GM19452 (cell line): ENCODE measurements around the gene WWP2.
"Not testable (repeated sequence)": the region's sequence is repeated elsewhere in the genome, so short reads cannot be mapped to it uniquely, and the experiment has no call there.

Experiments
- ATAC-seq: cut with Tn5 transposase; IDR thresholded peaks from one replicate; pipeline ENCODE4 v1.9.1; 2021; ENCODE audit not compliant: unreplicated experiment

WWP2 gene

DNA sequence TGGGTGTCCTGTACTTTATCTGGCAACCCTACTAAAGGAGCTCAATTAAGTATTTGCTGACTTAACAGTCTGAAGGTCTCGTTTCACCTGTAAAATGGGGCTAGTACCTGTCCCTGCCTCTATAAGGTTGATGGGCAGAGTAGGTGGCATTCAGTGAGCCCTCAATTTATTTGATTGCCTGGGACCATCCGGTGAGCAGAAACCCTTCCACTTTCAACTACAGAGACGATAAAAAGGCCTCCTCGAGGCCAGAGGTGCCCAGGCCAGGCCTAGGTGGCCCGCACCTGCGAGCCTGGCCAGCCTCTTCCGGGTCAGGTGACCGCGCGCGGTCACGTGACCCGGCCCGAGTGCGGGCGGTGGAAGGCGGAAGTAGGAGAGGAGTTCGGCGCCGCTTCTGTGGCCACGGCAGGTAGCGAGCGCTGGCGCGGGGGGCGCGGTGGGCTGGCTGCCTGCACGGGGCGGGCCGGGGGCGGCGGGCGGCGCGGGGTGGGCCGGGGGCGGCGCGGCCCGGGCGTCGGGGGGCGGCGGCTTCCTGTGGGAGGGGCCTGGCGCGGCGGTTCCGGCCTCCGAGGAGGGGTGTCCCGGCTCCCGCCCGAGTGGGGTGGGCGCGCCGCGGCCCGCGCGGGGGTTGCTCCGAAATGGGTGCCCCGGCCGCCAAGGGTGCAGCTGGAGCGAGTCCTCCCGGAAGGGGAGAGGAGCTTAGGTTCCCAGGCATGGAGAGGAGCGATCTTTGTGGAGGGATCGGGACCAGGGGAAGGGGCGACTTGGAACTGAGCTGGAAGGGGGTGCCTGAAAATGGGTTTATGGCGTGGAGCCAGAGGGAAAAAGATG lies at the start of gene WWP2:
Gene WWP2, plus strand, starts transcription at position 350 of the 831 bp plus-strand sequence. CDS start 24,679 bp downstream, outside the sequence.
- ATAC-seq: peak; percentile 70

DNA sequence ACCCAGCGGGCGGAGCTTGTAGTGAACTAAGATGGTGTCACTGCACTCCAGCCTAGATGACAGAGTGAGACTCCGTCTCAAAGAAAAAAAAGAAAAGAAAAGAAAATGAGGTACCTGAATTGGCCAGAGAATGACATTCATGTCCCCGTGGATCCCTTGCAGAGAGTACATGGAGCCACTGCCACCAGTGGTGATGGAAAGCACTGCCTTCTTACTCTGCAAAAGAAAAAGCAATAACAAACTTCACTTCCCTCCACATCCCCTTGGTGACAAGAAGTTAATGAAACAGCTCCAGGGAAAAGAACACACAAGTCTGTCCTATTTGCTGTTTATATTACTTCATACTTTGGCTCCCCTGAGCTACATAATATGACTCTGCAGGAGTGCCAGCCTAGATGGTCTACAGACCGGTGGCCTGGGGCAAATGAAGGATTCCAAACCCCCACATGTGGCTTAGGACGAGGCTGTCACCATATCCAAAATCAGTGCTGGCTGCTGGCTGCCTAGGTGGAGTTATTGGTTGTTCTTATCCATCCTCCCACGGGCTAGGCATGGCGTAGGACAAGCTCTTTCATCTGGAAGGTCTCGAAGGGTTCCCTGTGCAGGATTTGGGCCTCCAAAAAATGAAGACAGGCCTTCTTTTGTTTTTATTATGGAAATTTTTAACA lies 49.1 kb upstream of the WWP2 start:
- no peak for ATAC-seq

- no peak for ATAC-seq
These were observed 45.1 kb upstream of the WWP2 start for GRCh38 chr16:69717066-69717465.

- ATAC-seq: no peak
These were observed 43.9 kb upstream of the WWP2 start for GRCh38 chr16:69718111-69718764.

DNA sequence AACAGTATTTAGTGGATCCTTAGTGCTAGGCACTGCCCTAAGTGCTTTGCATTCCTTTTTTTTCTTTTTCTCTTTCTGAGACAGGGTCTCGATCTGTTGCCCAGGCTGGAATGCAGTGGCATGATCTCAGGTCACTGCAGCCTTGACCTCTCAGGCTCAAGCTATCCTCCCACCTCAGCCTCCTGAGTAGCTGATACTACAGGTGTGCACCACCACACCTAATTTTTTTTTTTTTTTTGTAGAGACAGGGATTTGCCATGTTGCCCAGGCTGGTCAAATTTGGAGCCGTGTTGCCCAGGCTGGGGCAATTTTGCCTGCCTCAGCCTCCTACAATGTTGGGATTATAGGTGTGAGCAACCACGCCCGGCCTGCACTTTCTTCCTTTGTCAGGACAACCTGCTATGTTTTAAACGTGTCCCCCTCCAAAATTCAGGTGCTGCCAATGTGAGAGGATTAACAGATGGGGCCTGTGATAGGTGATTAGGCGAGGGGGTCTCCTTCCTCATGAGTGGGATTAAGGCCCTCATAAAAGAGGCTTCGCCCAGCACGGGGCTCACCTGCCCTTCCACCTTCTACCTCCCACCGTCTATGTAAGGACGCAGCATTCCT lies 41.2 kb upstream of the WWP2 start:
- ATAC-seq: no peak

- ATAC-seq: no peak
These were observed 40.6 kb upstream of the WWP2 start for GRCh38 chr16:69721441-69721957.

- no peak for ATAC-seq
These were observed 37.7 kb upstream of the WWP2 start for GRCh38 chr16:69724414-69724873.

DNA sequence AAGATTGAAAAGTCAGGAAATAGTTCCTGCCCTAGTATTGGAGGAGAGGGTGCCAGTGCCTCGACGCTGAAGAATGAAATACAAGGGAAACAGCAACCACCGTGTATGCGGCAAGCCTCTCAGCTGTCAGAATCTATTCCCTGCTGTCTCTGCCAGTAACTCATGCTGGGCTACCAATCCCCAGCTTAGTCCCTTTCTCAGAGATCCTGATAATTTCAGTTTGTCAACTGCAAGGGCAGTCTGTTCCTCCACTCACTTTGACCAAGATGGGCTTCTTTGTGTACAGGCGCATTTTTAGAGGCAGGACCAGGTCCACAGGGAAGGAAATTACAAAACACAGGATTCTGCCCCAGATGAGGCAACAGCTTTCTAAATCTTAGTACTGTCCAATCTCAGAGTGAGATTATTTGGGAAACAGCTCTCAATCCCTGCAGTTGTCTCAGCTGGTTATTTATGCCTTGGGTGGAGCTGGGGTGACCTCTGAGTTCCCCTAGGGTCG lies 37.1 kb upstream of the WWP2 start:
- no peak for ATAC-seq

- no peak for ATAC-seq
These were observed 36.4 kb upstream of the WWP2 start for GRCh38 chr16:69725480-69726312.

DNA sequence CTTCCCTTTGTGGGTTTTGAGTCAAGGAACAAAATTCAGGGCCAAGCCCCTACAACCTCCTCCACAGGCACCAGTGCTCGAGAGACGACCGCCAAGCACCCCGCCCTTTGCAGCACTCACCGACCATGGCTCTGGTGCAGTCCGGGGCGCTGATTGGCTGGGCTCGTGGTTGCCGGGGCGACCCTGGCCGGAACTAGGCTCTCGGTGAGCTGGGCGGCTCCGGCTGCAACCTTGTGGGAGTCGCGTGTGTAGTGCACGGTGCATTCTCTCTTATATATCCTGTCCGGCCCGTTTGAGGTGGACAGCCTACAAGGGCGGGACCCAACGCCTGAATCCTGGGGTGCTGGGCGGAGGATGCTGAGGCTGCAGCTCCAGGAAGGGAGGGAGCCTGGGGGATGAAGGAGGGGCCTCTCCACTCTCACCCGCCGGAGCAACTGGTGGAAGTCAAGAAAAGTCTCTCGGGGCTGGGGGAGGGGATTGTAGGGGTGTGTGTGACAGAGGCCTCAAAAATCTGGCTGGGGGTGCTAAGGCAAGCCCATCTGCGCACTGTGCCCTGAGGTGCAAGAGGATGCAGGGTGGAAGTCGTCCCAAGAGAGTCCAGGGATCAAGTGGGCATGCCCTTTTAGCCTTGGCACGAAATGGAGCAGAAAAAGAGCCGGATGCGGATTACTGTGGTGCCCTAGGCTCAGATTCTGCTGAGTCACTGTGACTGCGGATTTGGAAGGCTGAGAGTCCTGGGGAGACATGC lies 35.6 kb upstream of the WWP2 start, which contains the start of gene NQO1:
Gene NQO1, minus strand, starts transcription at position 248 of the 748 bp plus-strand sequence. Its CDS starts 121 bp downstream, at position 127.
- ATAC-seq: peak; percentile 99

DNA sequence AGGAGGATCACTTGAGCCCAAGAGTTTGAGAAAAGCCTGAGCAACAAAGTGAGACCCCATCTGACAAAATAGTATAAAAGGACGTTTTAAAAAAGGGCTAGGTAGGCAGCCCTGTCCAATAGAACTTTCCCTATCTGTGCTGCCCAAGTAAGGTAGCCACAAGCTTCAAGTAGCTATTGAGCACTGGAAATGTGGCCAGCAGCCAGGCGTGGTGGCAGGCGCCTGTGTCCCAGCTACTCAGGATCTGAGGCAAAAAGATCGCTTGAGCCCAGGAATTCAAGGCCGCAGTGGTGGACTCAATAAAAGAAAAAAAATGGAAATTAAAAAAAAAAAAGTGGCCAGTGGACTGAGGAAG lies 34.2 kb upstream of the WWP2 start:
- no peak for ATAC-seq

DNA sequence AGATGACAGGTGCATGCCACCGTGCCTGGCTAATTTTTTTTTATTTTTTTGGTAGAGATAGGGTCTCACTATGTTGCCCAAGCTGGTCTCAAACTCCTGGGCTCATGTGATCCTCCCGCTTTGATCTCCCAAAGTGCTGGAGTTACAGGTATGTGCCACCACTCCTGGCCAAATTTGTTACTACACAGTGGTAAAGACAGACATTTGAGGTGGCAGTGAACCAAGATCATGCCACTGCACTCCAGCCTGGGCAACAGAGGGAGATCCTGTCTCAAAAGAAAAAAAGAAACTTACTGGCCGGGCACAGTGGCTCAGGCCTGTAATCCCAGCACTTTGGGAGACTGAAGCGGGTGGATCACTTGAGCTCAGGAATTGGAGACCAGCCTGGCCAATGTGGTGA lies 33.1 kb upstream of the WWP2 start:
- ATAC-seq: not testable (repeated sequence)

DNA sequence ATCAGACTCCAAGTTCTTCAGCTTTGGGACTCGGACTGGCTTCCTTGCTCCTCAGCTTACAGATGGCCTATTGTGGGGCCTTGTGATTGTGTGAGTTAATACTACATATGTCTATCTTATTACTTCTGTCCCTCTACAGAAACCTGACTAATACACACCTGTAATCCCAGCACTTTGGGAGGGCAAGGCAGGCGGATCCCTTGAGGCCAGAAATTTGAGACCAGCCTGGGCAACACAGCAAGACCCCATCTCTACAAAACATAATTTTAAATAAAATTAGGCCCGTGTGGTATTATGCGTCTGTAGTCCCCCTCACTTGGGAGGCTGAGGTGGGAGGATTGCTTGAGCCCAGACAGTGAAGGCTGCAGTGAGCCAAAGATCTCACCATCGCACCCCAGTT lies 30.9 kb upstream of the WWP2 start:
- not testable (repeated sequence) for ATAC-seq

- ATAC-seq: no peak
These were observed 30.0 kb upstream of the WWP2 start for GRCh38 chr16:69732101-69732500.

DNA sequence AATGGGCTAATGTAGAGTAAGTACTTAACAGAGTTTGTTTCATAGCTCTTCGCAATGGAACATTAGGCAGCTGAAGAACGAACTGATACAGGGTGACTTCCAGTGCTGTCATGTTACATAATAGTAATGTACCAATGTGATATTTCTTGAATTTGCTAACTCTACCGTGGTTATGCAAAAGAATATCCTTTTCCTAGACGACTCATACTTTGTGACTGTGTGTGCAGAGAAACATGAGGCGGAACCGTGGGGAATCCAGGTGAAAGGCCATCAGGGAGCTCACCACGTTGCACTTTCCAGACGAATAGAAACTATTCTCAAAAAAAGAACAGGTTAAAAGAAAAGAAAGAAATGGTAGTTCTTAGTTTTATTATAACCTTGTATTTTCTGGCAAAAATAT lies 20.6 kb upstream of the WWP2 start:
- no peak for ATAC-seq

GRCh38 chr16:69741951-69742904 lies 19.9 kb upstream of the WWP2 start:
- ATAC-seq: no peak

GRCh38 chr16:69744363-69745231 lies 17.5 kb upstream of the WWP2 start:
- ATAC-seq: no peak
